HTR-8/SVneo (cell line): ENCODE results near the gene SPECC1.

ENCODE experiments used
- DNase-seq: peaks from one replicate; pipeline ENCODE4 v3.0.0; 2011; ENCODE audit warnings: low spot score, mixed read lengths; ENCODE audit not compliant: insufficient read length
- FAIRE-seq: peaks from 2 replicates; lab custom pipeline; 2011; peaks lifted over from hg19 to GRCh38; lab: Jason Lieb, UNC

SPECC1 gene

DNA sequence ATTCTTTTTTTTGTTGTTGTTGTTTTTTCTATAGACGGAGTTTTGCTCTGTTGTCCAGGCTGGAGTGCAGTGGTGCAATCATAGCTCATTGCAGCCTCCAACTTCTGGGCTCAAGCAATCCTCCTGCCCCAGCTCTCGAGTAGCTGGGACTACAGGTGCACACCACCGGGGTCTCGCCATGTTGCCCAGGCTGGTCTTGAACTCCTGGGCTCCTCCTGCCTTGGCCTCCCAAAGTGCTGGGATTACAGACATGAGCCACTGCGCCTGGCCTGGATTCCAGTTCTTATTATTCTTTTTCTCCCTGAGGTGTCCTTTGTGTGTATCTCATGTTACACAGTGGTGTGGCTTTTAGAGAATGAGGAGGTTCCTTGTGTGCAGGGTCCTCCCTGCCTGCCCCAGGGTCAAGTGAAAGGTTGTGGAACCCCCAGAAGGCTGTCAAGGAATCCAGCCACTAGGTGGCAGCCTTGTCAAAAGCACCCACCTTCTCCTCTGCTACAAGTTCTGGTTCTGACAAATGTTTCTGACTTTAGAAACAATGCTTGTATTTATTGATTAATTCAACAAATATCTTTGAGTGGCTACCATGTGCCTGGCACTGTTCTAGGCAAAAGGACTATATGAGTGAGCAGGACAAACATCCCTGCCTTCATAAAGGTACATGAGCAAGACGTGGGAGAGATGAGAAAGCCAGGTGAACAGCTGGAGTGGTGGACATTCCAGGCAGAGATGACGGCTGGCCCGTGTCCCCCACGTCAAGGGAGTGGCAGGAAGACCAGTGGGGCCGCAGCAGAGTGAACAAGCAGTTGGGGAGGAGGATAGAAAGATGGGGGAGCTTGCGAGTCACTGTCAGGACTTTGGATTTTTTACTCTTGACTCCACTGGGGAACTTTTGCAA, 112.4 kb downstream of the SPECC1 start:
- peak; percentile 86 for DNase-seq

DNA sequence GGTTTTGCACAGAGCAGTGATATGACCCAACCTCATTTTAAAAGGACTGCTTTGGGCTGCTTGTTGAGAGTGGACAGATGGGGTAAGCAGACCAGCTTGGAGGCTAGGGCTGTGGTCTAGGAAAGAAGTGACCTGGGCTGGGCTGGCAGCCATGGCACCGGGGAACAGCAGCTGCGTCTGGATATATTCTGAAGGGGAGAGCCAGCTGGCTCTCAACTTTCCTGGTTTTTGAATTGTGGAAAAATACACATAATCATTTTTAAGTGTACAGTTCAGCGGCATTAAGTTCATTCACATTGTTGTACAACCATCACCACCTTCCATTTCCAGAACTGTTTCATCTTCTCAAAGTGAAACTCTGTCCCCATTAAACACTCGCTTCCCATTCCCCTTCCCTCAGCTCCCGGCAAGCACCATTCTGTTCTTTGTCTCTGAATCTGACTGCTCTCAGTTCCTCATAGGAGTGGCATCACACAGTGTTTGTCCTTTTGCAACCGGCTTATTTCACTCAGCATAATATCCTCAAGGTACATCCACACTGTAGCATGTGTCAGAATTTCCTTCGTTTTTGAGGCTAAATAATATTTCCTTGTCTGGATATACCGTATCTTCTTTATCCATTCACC, 113.2 kb downstream of the SPECC1 start:
- FAIRE-seq: peak; percentile 72

More for the DNA sequence above, 112.4 kb downstream of the SPECC1 start:
- peak; percentile 80 for FAIRE-seq

DNA sequence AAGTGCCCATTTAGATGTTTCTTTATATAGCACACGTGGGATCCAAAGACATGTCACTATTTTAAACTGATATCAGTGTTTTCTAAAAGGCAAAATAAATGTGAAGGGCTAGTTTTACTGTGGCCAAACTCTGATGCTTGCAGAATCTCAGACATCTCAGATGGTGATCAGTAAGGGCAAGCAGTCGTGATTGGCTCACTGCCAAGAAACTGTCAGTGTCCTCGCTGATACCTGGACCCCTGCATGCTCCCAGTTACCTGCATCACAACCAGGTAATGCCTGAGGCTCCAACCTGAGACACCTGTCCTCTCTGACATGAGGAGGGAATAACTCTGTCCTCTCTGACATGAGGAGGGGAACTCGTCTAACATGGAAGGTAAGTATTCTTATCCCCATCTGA, 114.0 kb downstream of the SPECC1 start:
- no peak for DNase-seq
- FAIRE-seq: peak; percentile 65

More for the DNA sequence above, 113.2 kb downstream of the SPECC1 start:
- no peak for DNase-seq

DNA sequence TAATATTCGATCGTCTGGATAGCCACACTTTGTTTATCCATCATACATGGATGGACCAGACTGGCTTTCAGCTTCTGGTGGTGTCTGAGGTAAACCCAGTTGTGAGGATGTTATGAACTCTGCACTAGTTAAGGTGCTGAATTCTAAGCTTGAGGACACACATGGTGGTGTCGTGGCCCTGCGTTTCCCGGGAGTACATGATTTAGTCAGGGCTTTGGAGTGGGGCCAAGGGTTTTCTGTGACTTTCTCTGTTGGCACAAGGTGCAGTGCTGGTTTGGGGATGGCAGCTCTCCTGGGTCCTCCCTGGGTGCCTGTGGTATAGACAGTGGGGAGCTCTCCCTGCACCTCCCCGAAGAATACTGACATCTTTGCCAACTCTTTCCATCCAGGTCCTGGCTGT, 116.6 kb downstream of the SPECC1 start:
- DNase-seq: no peak
- no peak for FAIRE-seq

DNA sequence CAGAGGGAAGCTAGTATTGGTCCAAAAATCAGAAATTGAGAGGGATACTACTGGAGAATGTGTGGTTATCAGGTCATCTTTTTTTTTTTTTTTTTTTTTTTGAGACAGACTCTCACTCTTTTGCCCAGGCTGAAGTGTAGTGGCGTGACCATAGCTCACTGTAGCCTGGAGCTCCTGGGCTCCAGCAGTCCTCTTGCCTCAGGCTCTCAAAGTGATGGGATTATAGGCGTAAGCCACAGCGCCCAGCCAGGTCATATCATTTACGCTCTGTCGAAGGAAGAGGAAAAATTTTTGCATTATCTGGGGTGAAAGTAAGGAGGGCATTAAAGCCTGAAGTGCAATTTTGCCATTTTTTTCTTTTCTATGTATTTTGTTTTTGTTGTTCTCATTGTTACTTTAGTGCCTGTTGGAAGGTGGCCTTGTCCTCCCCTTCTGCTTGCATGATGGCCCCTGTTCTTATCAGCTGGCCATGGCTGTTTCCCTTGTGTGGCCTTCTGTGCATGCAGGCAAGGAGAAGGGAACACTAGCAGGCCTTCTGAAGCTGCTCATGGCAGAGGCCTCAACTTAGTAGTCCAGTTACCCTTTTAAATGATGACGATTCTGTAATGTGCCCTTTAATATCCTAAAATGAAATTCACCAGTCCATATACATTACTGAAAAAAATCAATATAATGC, 118.3 kb downstream of the SPECC1 start:
- FAIRE-seq: no peak
- no peak for DNase-seq

DNA sequence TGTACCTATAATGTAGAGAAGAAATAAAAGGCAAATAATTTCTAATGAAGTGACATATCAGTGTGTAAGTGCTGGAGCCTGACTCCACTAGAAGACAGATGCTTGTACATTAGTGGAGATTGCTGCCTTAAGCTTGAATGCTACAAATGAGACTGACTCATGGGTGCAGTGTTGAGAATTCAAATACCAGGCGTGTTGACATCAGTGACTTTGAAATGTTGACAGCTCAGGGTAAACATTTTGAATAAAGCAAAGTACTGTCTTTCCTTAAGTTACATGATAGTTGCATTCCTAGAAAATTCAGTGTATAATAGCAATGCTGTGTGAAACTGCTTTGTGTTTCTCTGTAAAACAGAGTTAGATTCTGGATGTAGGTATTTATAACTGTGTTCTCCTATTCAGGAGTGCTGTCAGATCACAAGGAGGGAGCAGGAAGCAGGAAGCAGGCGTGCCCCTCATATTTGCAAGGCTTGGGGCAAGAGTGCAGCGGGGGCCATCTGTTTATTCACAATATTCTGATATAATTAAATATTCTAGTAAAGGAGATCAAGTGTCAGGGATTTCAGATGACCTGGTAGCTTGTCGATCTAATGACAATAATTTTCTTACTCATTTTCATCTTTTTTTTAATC, 119.0 kb downstream of the SPECC1 start:
- FAIRE-seq (peak; percentile 85), DNase-seq (no peak)

DNA sequence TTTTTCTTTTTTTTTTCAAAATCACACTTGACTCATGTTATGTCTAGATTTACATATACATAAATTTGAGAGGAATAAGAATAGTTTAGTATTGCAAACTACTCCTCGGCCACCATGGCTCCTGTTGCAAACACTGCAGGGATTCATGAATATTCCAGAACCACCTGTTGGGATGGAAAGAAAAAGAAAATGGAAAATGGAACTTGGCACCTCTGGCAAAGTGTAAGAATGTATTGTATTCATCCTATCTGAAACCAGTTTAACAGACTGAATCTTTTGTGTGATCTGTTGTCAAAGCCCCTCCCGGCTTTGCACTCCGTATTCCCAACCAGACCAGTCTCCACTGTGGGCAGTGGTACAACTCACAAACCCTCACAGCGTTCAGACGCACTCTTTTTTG, 124.4 kb downstream of the SPECC1 start:
- DNase-seq: no peak
- no peak for FAIRE-seq

DNA sequence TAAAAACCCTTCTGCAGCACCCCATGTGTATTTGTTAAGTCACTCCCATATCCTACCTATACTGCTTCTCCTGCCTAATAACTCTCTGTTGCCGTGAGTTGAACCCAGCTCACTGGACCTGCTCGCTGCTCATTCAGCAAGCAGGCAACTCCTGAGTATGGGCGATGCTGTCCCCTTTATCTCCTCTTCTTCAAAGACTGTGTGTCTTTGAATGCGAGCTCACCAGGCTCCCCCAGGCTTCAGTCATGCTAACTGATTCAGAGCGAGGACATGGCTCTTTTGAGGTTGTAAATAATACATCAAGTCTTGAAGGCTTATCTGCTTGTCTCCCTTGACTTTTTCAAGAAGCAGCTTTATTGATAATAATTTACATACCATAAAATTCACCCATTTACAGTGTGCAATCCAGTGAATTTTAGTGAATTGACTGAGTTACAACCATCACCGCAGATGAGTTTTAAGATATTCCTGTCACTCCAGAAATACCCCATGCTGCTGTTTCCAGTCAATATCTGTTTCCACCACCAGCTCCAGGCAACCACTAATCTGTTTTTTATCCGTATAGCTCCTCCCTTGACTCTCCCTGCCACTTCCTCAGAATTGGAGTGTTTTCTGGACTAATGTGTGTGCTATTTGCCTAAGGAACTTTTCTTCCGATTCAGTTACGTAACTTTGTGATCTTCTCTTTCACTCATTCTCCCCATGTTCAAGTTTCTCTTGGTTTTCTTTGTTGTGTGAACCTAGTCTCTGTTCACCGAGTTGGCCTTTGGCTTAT, 132.2 kb downstream of the SPECC1 start:
- no peak for FAIRE-seq
- no peak for DNase-seq

DNA sequence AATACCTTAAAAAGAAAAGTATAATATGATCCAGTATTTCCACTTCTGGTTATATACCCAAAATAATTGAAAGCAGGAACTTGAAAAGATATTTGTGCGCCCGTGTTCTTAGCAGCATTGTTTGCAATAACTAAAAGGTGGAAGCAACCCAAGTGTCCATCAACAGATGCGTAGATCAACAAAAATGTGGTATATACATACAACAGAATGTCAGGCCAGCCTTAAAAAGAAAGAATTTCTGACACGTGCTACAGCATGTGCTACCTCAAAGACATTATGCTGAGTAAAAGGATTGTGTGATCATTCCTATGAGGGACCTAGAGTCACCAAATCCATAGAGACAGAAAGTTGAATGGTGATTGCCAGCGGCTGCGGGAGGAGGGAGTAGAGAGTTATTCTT, 133.1 kb downstream of the SPECC1 start:
- FAIRE-seq: no peak

DNA sequence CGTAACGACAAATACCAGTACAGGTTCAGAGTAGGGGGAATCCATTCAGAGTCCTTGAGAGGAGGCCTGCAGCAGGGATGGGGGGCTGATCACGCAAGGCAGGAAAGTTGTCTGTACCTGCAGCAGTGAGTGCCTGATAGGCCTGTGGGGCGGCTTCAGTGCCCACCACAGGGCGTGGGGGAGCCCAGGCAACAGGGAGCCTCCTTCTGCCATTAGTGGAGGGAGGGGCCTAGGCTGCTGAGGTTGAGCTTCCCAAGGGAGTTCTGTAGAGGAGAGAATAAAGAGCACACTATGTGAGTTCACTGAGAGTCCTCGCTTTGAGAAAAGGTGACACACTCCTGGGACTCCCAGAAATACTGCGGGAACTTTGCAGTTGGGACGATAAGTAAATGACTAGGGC, 134.6 kb downstream of the SPECC1 start:
- DNase-seq (no peak), FAIRE-seq (no peak)

More for the DNA sequence above, 133.1 kb downstream of the SPECC1 start:
- DNase-seq: no peak

DNA sequence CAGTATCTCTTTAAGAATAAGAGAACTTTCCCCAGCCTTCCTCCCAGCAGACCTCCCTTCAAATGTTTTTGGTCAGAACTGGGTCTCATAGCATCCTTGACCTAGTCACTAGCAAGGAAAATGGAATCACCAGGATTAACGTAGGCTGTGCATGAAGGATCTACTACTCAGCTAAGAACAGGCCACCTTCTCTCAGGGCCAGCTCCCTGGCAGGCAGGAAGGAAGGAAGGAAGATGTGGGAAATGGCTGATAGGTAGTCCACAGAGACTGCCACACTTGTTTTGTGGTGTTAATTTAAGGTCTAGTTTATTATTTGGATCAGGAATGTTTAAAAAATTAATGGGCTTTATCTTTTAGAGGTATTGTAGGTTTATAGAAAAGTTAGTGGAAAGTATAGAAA, 136.4 kb downstream of the SPECC1 start:
- FAIRE-seq (no peak), DNase-seq (no peak)

DNA sequence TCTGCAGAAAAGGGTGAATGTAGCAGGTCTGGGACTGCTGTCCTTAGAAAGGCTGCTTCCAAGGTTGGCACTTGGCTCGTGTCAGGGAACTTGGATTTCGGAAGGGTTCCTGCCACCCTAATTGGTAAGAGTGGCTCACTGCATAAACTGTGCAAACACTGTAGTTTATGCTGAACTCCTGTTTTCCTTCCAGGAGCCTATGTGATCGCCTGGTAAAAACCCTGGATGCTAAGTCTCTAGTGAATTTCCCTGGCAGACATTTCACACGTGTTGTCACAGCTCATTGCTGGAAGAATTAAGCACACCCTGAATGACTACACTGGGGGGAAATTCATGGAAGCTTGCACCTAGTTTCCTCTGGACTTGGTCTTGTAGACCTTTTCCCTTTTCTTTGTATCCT, 140.1 kb downstream of the SPECC1 start:
- FAIRE-seq (no peak), DNase-seq (no peak)

DNA sequence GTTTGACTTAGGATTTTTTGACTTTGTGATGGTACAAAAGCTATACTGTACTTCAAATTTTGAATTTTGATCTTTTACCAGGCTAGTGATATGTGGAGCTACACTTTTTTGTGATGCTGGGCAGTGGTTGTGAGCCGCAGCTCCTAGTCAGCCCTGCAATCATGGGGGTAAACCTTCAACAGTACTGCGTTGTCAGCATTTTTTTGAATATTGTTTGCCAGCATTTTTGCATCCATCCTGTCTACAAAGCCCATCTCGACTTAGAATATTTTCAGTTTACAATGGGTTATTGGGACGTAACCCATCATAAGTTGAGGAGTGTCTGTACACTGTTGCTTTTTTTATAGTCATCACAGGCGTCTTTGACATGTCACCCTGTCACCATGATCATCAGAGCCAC, 142.0 kb downstream of the SPECC1 start:
- FAIRE-seq: no peak
- DNase-seq: no peak

DNA sequence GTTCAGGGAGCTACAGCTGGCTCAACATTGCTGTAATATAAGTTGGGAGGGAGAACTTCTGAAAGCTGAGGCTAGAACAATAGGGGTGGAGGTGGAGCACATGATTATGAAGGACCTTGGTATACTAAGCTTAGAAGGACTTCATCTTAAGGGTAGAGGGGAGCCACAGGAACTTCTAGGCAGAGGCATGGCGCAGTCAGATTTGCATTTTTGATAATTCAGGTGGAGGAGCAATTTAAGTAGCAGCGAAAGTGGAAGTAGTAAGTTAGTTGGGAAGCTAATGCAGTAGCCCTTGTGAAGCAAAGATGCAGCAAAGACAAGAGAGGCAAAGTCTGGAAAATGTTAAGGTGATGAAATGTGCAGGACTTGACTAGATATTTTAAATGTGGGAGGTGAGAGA, 144.1 kb downstream of the SPECC1 start:
- DNase-seq (no peak), FAIRE-seq (no peak)

DNA sequence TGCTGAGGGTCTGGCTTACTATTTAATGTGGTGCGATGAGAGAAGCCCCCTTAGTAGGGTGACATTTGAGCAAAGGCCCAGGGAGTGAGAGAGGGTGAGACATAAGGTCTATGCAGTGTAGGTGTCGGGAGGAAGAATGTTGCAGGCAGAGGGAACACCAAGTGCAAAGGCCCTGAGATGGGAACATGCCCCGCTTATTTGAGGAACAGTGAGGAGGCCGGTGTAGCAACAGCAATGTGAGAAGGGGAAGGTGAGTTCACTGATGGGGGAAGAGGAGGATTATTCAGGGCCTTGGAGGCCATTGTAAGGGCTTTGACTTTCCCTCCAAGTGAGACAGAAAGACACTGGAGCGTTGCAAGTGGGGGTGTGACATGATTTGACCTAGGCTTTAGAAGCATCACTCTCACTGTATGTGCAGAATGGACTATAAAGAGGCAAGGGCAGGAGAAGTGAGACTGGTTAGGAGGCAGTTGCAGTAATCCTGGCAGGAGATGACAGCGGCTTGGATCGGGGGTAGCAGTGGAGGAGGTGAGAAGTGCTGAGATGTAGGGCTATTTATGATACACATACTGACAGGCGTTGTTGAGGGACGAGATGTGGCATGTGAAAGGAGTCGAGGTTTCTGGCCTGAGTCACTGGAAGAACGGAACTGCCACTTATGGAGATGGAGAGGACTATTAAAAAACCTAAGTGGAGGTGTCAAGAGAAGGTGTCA, 145.3 kb downstream of the SPECC1 start:
- DNase-seq (no peak), FAIRE-seq (no peak)

DNA sequence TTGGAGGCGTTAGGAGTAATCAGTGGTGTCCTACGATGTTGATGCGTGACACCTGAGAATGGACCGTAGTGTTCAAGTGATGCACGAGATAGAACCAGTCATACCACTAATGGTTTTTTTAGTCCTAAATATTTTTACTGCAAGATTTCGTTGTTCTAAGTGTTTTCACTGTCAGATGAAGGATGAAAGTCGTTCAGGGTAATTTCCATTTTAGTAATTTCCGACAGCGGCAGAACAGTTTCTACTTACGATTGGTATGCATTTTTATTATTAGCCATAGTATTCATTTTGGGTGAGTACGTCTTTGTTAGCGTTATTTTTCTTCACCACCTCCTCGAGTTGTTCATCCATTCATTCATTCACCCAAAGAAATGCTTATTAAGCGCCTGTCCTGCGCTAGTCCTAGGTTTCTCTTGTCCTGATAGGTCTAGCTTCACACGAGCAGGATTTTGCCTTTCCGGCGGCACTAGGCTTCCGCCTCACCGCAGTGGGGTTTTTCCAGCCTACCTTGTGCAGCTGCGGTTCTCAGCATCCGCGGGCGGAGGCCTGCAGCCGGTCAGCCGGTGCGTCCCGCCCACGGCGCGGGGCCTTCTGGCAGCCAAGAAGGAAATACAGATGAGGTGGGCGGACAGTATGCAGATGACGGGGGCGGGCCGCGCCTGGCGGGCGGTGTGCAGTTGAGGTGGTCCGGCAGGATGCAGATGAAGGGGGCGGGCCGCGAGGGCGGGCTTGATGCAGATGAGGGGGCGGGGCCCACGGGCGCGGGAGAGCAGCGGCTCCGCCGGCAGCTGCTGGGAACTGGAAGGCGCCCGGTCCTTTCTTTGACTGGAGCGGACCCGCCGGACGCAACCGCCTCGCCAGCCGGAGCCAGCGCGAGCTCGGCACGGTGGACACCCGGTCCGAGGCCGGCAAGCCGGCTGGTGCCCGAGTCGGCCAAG, 146.4 kb downstream of the SPECC1 start:
- DNase-seq (peak; percentile 96), FAIRE-seq (peak; percentile 100)

DNA sequence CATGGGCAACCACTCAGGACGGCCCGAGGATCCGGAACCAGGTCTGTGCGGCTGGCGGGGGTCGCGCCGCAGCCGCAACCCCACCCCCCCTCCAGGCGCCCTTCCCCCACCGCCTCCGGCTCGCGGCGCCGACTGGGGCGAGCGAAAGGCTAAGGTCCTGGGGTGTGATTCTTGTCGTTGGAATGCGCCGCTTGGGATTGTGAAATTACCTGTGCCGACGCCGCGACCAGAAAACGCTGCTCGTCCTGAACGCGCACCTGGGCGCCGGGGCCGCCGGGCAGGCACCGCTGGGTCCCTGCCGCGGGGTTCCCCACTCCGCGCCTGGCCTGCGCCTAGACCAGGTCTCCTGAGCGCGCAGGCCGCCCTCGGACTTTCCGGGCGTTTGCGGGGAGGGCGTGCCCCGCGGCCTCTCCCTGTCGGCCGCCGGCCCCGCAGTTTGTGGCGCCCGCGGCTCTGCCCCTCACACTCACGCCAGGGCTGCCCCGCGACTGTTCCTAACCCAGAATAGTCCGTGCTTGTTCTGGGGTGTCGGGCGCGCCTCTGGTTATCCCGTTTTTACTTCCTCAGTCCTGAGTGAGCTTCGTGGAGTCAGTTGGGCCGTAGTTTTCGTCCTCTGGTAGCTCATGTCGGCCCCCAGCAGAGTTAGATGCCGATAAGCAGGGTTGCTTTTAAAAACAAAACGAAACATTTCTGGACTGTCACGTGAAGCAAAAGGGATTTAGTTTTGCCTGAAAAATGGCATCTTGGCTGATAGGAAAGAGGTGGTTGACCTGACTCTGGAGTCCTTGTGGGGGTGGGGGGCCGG, 147.2 kb downstream of the SPECC1 start:
- DNase-seq: peak; percentile 43
- no peak for FAIRE-seq

DNA sequence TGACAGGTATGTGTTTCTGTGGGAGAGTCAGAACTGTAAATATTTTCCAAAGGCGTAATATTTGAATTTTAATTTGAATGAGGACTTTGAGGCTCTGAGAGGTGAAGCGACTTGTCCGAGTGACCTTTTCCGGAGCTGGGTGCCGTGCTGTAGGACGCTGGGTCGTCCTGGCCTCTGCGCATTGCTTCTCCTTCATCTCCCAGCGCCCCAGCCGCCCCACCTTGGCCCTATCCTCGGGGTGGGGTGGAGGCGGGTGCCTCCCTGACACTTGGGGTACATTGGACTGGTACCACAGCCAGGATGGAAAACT, 147.8 kb downstream of the SPECC1 start:
- no peak for FAIRE-seq
- no peak for DNase-seq
